ENCODE results near the gene SP6. TPM values are rescaled to one million over a fixed set of nuclear protein-coding genes. Genes with fewer than 3 reads are reported as not detected.

Gene SP6
- total RNA-seq, 1 experiment from 2014 or later: 3.1 TPM

DNA sequence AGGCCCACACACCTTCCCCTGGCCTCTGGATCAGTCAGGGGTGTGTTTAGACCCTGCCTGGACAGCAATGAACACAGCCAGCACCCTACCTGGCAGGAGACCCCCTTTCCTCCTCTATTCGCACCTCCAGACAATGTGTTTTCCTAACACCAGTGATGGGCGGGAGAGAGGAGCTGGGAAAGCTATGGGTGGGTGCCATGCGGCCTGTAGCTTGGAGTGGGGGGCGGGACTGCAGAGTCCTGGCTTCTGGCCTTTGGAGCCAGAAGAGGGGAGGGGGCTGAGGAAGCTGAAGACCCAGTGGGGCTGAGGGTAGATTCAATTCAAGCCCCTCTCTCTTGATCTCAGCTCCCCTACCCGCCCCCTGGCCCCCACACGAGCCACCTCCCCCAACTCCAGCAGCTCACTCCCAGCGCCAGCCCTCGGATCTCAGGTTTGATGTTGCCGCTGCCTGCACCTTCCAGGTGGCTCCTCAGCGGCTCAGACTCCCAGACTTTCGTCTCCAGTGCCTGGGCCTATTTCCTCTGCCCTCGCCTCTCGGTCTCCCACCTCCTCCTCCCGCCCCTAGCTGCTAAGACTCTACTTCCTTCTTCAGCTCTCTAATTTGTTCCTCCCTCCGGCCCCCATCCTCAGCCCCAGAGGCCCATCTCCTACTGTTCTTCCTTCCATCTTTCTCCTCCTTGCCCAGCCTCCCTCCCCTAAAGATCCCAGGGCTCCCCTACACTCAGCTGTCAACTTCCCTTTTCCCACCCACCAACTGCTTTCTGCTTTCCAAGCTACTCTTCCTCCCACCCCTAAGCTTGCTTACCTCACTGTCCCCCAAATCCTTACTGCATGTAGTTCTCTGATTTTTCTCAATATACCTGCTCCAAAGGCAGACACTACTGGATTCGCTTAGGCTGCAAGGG is 6.8 kb upstream of the SP6 start:
- Histone ChIP-seq H3K4me1 (ENCODE audit: insufficient read depth, low read length) (peaks cover 6% of the 10 kb centered on the region), H3K79me2 (ENCODE audit: low read length) (no peaks in the 10 kb centered on the region), H3K9ac (ENCODE audit: low read length) (no peak overlapping the region), H4K20me1 (ENCODE audit: low read length) (no peaks in the 10 kb centered on the region), H3K27ac (ENCODE audit: low read length) (no peak overlapping the region), H2AFZ (ENCODE audit: low read length) (no peak overlapping the region), H3K4me2 (ENCODE audit: low read length) (no peak overlapping the region), H3K4me3 (ENCODE audit: low read length) (no peak overlapping the region), H3K9me2 (replicated peaks; ENCODE audit: low read length) (no peaks in the 10 kb centered on the region), H3K27me3 (ENCODE audit: low read length) (peaks cover 13% of the 10 kb centered on the region), H3K9me3 (ENCODE audit: low read length) (no peaks in the 10 kb centered on the region), H3F3A (ENCODE audit: low read length, unreplicated experiment) (no peaks in the 10 kb centered on the region), H3K36me3 (ENCODE audit: low read depth, low read length) (no peaks in the 10 kb centered on the region)
- CTCF ChIA-PET: no interaction called here
- POLR2A ChIA-PET (ENCODE audit: unreplicated experiment): interaction anchor here (0.6 kb wide), 1 partner anchor 62 kb away, joined by 3 read pairs; no protein-coding TSS in a partner anchor
- TF ChIP-seq EZH2phosphoT487 (IDR thresholded peaks at IDR 0.05; ENCODE audit: borderline replicate concordance, low read length): no peak
- TF ChIP-seq EZH2 (IDR thresholded peaks at IDR 0.05; ENCODE audit: low read length, unreplicated experiment): no peak
- TF ChIP-seq, protein P1, sequence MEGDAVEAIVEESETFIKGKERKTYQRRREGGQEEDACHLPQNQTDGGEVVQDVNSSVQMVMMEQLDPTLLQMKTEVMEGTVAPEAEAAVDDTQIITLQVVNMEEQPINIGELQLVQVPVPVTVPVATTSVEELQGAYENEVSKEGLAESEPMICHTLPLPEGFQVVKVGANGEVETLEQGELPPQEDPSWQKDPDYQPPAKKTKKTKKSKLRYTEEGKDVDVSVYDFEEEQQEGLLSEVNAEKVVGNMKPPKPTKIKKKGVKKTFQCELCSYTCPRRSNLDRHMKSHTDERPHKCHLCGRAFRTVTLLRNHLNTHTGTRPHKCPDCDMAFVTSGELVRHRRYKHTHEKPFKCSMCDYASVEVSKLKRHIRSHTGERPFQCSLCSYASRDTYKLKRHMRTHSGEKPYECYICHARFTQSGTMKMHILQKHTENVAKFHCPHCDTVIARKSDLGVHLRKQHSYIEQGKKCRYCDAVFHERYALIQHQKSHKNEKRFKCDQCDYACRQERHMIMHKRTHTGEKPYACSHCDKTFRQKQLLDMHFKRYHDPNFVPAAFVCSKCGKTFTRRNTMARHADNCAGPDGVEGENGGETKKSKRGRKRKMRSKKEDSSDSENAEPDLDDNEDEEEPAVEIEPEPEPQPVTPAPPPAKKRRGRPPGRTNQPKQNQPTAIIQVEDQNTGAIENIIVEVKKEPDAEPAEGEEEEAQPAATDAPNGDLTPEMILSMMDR (conservative IDR thresholded peaks at IDR 0.05; ENCODE audit: low read depth, low read length): no peak
- intact Hi-C loops (cut with micrococcal nuclease): no loop called here
- no peak for ATAC-seq
- DNase-seq: no peak
- no TSS peak for BruUV-seq (replicated peaks)

- H3K9ac ChIP-seq (ENCODE audit: low read length): no peak overlapping the region
- CTCF ChIA-PET: no interaction called here
- peaks cover 13% of the 10 kb centered on the region for H3K27me3 ChIP-seq (ENCODE audit: low read length)
These were observed 5.9 kb upstream of the SP6 start for GRCh38 chr17:47856830-47857229.

More at GRCh38 chr17:47856830-47857229, 5.9 kb upstream of the SP6 start:
- Histone ChIP-seq H3K4me3 (ENCODE audit: low read length) (no peak overlapping the region), H3K79me2 (ENCODE audit: low read length) (no peaks in the 10 kb centered on the region), H3K27ac (ENCODE audit: low read length) (no peak overlapping the region), H2AFZ (ENCODE audit: low read length) (no peak overlapping the region), H3F3A (ENCODE audit: low read length, unreplicated experiment) (no peaks in the 10 kb centered on the region), H3K36me3 (ENCODE audit: low read depth, low read length) (no peaks in the 10 kb centered on the region), H3K9me2 (replicated peaks; ENCODE audit: low read length) (no peaks in the 10 kb centered on the region), H3K9me3 (ENCODE audit: low read length) (no peaks in the 10 kb centered on the region), H3K4me2 (ENCODE audit: low read length) (no peak overlapping the region), H4K20me1 (ENCODE audit: low read length) (no peaks in the 10 kb centered on the region), H3K4me1 (ENCODE audit: insufficient read depth, low read length) (no peaks in the 10 kb centered on the region)
- intact Hi-C loops (cut with micrococcal nuclease): no loop called here
- POLR2A ChIA-PET (ENCODE audit: unreplicated experiment): interaction anchor here (0.6 kb wide), 1 partner anchor 63 kb away, joined by 3 read pairs; no protein-coding TSS in a partner anchor
- DNase-seq: no peak
- no TSS peak for BruUV-seq (replicated peaks)
- ATAC-seq: no peak
- TF ChIP-seq EZH2phosphoT487 (IDR thresholded peaks at IDR 0.05; ENCODE audit: borderline replicate concordance, low read length) (no peak), EZH2 (IDR thresholded peaks at IDR 0.05; ENCODE audit: low read length, unreplicated experiment) (no peak)
- TF ChIP-seq, protein P1 (conservative IDR thresholded peaks at IDR 0.05; ENCODE audit: low read depth, low read length): no peak

Data from PC-3 (cell line).